Thymus (tissue), 11 donors: ENCODE results near the gene UBR1. TPM values are rescaled to one million over a fixed set of nuclear protein-coding genes. Genes with fewer than 3 reads are reported as not detected.
"Not testable (repeated sequence)": the region's sequence is repeated elsewhere in the genome, so short reads cannot be mapped to it uniquely, and the experiment has no call there.

Source experiments
- DNase-seq, 9 donors: peaks; one replicate each; pipeline ENCODE4 v3.0.0-alpha.2; 2013; ENCODE audit warnings: low spot score in 9 of 9, low read depth in 6 of 9, missing footprints in 1 of 9
- H3K27ac ChIP-seq, 2 donors: one replicate each; pipeline ENCODE4 v1.5.1; 2013; ENCODE audit warnings: control low read depth in 1 of 2, low read depth in 1 of 2, low read length in 1 of 2, mild to moderate bottlenecking in 1 of 2, moderate library complexity in 1 of 2
- H3K27me3 ChIP-seq, 2 donors: one replicate each; pipeline ENCODE4 v1.5.1; 2013; ENCODE audit warnings: low read length in 1 of 2; ENCODE audit not compliant: control insufficient read depth in 2 of 2, insufficient read depth in 1 of 2
- H3K36me3 ChIP-seq, 2 donors: one replicate each; pipeline ENCODE4 v1.5.1; 2013; ENCODE audit warnings: low read length in 1 of 2, mild to moderate bottlenecking in 1 of 2, moderate library complexity in 1 of 2; ENCODE audit not compliant: control insufficient read depth in 2 of 2, insufficient read depth in 2 of 2
- H3K4me1 ChIP-seq, 2 donors: one replicate each; pipeline ENCODE4 v1.5.1; 2013; ENCODE audit warnings: low read length in 2 of 2; ENCODE audit not compliant: control insufficient read depth in 2 of 2, insufficient read depth in 2 of 2
- H3K4me3 ChIP-seq, 2 donors: one replicate each; pipeline ENCODE4 v1.5.1; 2013; ENCODE audit warnings: low read length in 2 of 2, control low read depth in 1 of 2, mild to moderate bottlenecking in 1 of 2
- H3K9me3 ChIP-seq, 2 donors: one replicate each; pipeline ENCODE4 v1.5.1; 2013; ENCODE audit warnings: low read length in 1 of 2, mild to moderate bottlenecking in 1 of 2; ENCODE audit not compliant: control insufficient read depth in 2 of 2, insufficient read depth in 1 of 2
- WGBS: extraction: QIAGEN DNeasy Blood & Tissue Kit; methylation state at CpG from one replicate; pipeline ENCODE4 v1.1.7; 2013; 5-methylcytosine and 5-hydroxymethylcytosine counted together
- polyA plus RNA-seq: library from polyadenylated mRNA; stranded (reverse); fragments of 200-250 nt; gene quantifications from one replicate; pipeline ENCODE4 v1.2.3, GENCODE V29; 2013
- total RNA-seq: library from RNA; stranded (reverse); fragments of 120-200 nt; gene quantifications from one replicate; pipeline ENCODE4 v1.2.4, GENCODE V29; 2013
- donor health status: healthy.

Gene UBR1
- total and polyA plus RNA-seq, 2 donors = 10.2 to 23.0 TPM

GRCh38 chr15:42984493-42985034, 121.3 kb downstream of the UBR1 start:
- H3K27me3 ChIP-seq = no peaks in the 10 kb centered on the region
- no peak for DNase-seq
- WGBS = 98% methylated on average over 1 of the region's 1 CpG
- no peak overlapping the region for H3K4me3 ChIP-seq
- no peak overlapping the region for H3K27ac ChIP-seq
- no peaks in the 10 kb centered on the region for H3K9me3 ChIP-seq
- peaks cover 24 to 53% of the 10 kb centered on the region in 2 donors for H3K36me3 ChIP-seq
- H3K4me1 ChIP-seq = no peaks in the 10 kb centered on the region

- DNase-seq, H3K27me3 ChIP-seq, H3K4me3 ChIP-seq, H3K4me1 ChIP-seq, H3K27ac ChIP-seq, H3K9me3 ChIP-seq: not testable (repeated sequence)
- WGBS = 99% methylated on average over 6 of the region's 6 CpGs
- H3K36me3 ChIP-seq = peaks cover 27 to 40% of the 10 kb centered on the region in 2 donors
Measured at GRCh38 chr15:42979113-42979512, 126.7 kb downstream of the UBR1 start.

- H3K4me1 ChIP-seq = no peaks in the 10 kb centered on the region
- H3K27me3 ChIP-seq = no peaks in the 10 kb centered on the region
- peaks cover 27 to 29% of the 10 kb centered on the region in 2 donors for H3K36me3 ChIP-seq
- WGBS = 97% methylated on average over 2 of the region's 2 CpGs
- no peak overlapping the region for H3K27ac ChIP-seq
- DNase-seq = no peak
- H3K9me3 ChIP-seq = no peaks in the 10 kb centered on the region
- no peak overlapping the region for H3K4me3 ChIP-seq
Measured at GRCh38 chr15:42974202-42974862, 131.5 kb downstream of the UBR1 start.

GRCh38 chr15:42973114-42973513, 132.7 kb downstream of the UBR1 start:
- Histone ChIP-seq H3K4me1 (no peaks in the 10 kb centered on the region), H3K9me3 (no peaks in the 10 kb centered on the region), H3K27ac (no peak overlapping the region), H3K27me3 (no peaks in the 10 kb centered on the region), H3K36me3 (peaks cover 27 to 28% of the 10 kb centered on the region in 2 donors), H3K4me3 (no peak overlapping the region)
- 97% methylated on average over 4 of the region's 4 CpGs for WGBS
- DNase-seq = no peak

GRCh38 chr15:42971830-42972229, 134.0 kb downstream of the UBR1 start:
- no peaks in the 10 kb centered on the region for H3K9me3 ChIP-seq
- DNase-seq = no peak
- H3K27ac ChIP-seq = no peak overlapping the region
- WGBS = 100% methylated on average over 1 of the region's 1 CpG
- H3K4me1 ChIP-seq = no peaks in the 10 kb centered on the region
- no peak overlapping the region for H3K4me3 ChIP-seq
- no peaks in the 10 kb centered on the region for H3K27me3 ChIP-seq
- peaks cover 23 to 29% of the 10 kb centered on the region in 2 donors for H3K36me3 ChIP-seq

- WGBS = 99% methylated on average over 5 of the region's 5 CpGs
- H3K4me3 ChIP-seq = no peak overlapping the region
- H3K36me3 ChIP-seq = peaks cover 36 to 50% of the 10 kb centered on the region in 2 donors
- H3K9me3 ChIP-seq = no peaks in the 10 kb centered on the region
- no peaks in the 10 kb centered on the region for H3K27me3 ChIP-seq
- no peak for DNase-seq
- H3K27ac ChIP-seq = no peak overlapping the region
- no peaks in the 10 kb centered on the region for H3K4me1 ChIP-seq
Measured at GRCh38 chr15:42964476-42964875, 141.4 kb downstream of the UBR1 start.

- Histone ChIP-seq H3K27ac (no peak overlapping the region), H3K9me3 (no peaks in the 10 kb centered on the region), H3K4me1 (no peaks in the 10 kb centered on the region), H3K36me3 (peaks cover 52 to 62% of the 10 kb centered on the region in 2 donors), H3K4me3 (no peak overlapping the region), H3K27me3 (no peaks in the 10 kb centered on the region)
- DNase-seq = no peak
Measured at GRCh38 chr15:42955518-42955917, 150.3 kb downstream of the UBR1 start.

GRCh38 chr15:42954291-42954690, 151.5 kb downstream of the UBR1 start:
- no peaks in the 10 kb centered on the region for H3K9me3 ChIP-seq
- H3K27me3 ChIP-seq = no peaks in the 10 kb centered on the region
- 98% methylated on average over 4 of the region's 4 CpGs for WGBS
- no peaks in the 10 kb centered on the region for H3K4me1 ChIP-seq
- H3K27ac ChIP-seq = no peak overlapping the region
- no peak overlapping the region for H3K4me3 ChIP-seq
- H3K36me3 ChIP-seq = peaks cover 52 to 62% of the 10 kb centered on the region in 2 donors
- no peak for DNase-seq

GRCh38 chr15:42948898-42949297, 156.9 kb downstream of the UBR1 start:
- 98% methylated on average over 3 of the region's 3 CpGs for WGBS
- not testable (repeated sequence) for H3K27ac ChIP-seq, H3K4me3 ChIP-seq, H3K4me1 ChIP-seq, H3K9me3 ChIP-seq, DNase-seq, H3K27me3 ChIP-seq
- H3K36me3 ChIP-seq = peaks cover 43 to 57% of the 10 kb centered on the region in 2 donors
